HL-60 (cell line): ENCODE results near the gene UBTF.

Experiments
- GABPA ChIP-seq: IDR thresholded peaks from 2 replicates; pipeline ENCODE4 v1.6.1; 2012; ENCODE audit warnings: low read depth
- POLR2AphosphoS5 ChIP-seq: IDR thresholded peaks from 2 replicates; pipeline ENCODE4 v1.6.1; 2012; ENCODE audit warnings: low read depth
- TF ChIP-seq, protein P1 (sequence below): IDR thresholded peaks from one replicate; pipeline ENCODE4 v1.5.1; 2011; ENCODE audit warnings: low read length, control low read depth, inconsistent platforms; ENCODE audit not compliant: insufficient read depth
- TF ChIP-seq, protein P2 (sequence below): IDR thresholded peaks from 2 replicates; pipeline ENCODE4 v1.6.1; 2012; ENCODE audit warnings: low read depth; ENCODE audit not compliant: insufficient replicate concordance

DNA sequence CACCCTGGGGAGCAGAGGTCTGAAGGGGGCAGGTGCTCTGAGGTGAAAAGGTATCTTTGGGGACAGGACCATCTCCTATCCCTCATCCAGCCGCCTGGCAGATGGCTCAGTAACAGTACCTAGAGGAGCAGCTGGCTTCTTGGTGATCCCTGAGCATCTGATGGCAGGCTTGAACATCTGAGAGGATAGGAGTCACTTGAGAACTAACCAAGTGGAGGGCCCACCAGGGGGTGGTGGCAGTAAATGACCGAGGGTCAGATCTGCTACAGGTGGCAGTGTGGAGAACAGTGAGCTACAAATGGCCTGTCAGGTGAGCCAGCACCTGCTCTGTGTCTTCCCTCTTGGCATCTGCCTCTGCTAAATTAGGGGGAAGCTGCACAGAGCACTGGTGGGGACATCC lies 64.0 kb downstream of the UBTF start:
- TF ChIP-seq GABPA, result no peak
- no peak for TF ChIP-seq POLR2AphosphoS5
- TF ChIP-seq, protein P1, sequence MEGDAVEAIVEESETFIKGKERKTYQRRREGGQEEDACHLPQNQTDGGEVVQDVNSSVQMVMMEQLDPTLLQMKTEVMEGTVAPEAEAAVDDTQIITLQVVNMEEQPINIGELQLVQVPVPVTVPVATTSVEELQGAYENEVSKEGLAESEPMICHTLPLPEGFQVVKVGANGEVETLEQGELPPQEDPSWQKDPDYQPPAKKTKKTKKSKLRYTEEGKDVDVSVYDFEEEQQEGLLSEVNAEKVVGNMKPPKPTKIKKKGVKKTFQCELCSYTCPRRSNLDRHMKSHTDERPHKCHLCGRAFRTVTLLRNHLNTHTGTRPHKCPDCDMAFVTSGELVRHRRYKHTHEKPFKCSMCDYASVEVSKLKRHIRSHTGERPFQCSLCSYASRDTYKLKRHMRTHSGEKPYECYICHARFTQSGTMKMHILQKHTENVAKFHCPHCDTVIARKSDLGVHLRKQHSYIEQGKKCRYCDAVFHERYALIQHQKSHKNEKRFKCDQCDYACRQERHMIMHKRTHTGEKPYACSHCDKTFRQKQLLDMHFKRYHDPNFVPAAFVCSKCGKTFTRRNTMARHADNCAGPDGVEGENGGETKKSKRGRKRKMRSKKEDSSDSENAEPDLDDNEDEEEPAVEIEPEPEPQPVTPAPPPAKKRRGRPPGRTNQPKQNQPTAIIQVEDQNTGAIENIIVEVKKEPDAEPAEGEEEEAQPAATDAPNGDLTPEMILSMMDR, result no peak
- TF ChIP-seq, protein P2, sequence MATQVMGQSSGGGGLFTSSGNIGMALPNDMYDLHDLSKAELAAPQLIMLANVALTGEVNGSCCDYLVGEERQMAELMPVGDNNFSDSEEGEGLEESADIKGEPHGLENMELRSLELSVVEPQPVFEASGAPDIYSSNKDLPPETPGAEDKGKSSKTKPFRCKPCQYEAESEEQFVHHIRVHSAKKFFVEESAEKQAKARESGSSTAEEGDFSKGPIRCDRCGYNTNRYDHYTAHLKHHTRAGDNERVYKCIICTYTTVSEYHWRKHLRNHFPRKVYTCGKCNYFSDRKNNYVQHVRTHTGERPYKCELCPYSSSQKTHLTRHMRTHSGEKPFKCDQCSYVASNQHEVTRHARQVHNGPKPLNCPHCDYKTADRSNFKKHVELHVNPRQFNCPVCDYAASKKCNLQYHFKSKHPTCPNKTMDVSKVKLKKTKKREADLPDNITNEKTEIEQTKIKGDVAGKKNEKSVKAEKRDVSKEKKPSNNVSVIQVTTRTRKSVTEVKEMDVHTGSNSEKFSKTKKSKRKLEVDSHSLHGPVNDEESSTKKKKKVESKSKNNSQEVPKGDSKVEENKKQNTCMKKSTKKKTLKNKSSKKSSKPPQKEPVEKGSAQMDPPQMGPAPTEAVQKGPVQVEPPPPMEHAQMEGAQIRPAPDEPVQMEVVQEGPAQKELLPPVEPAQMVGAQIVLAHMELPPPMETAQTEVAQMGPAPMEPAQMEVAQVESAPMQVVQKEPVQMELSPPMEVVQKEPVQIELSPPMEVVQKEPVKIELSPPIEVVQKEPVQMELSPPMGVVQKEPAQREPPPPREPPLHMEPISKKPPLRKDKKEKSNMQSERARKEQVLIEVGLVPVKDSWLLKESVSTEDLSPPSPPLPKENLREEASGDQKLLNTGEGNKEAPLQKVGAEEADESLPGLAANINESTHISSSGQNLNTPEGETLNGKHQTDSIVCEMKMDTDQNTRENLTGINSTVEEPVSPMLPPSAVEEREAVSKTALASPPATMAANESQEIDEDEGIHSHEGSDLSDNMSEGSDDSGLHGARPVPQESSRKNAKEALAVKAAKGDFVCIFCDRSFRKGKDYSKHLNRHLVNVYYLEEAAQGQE, result no peak
